ENCODE data around the gene CLDN16. TPM values are rescaled to one million over a fixed set of nuclear protein-coding genes. Genes with fewer than 3 reads are reported as not detected.

Gene CLDN16
- total and polyA plus RNA-seq, 2 of the 4 experiments (the other 2 are of a cell fraction): under 0.01 to 0.09 TPM

- no peak for TF ChIP-seq MAZ (IDR thresholded peaks at IDR 0.05; ENCODE audit: borderline replicate concordance, low read depth, low read length)
- TF ChIP-seq FOS (IDR thresholded peaks at IDR 0.05; ENCODE audit: low read depth, low read length): no peak
- TF ChIP-seq RCOR1 (IDR thresholded peaks at IDR 0.05; ENCODE audit: insufficient replicate concordance, low read length): no peak
- TF ChIP-seq CTCF (conservative IDR thresholded peaks at IDR 0.05; ENCODE audit: low read depth, low read length): no peak
- H3K56ac ChIP-seq (ENCODE audit: extremely low read depth, insufficient read depth, low read length): no peak overlapping the region
- H3K4me1 ChIP-seq (ENCODE audit: control insufficient read depth, insufficient read depth, low read length): peaks cover 3% of the 10 kb centered on the region
- H3K36me3 ChIP-seq (ENCODE audit: control insufficient read depth, insufficient read depth, low read length): no peaks in the 10 kb centered on the region
- 0 out of 4 replicates have a peak overlapping the region, but pooled peaks of 1 of the 2 experiments have one; percentile 50 for H4K8ac ChIP-seq (ENCODE audit: low read depth in 2 of 2, low read length in 2 of 2)
- H3K79me1 ChIP-seq (ENCODE audit: low read depth in 1 of 2, low read length in 2 of 2): no peaks in the 10 kb centered on the region
- no TSS peak for BruUV-seq (replicated peaks)
- no peak overlapping the region for H2AK9ac ChIP-seq (replicated peaks; ENCODE audit: low read depth, low read length, poor library complexity)
- in situ Hi-C loops (cut with MboI; ENCODE audit: low sequenced_read_pairs): no loop called here
- no peak overlapping the region for H3K4me3 ChIP-seq (ENCODE audit: insufficient read depth, low read depth, low read length)
- no peak overlapping the region for H2AK5ac ChIP-seq (ENCODE audit: low read depth, low read length)
- no peak overlapping the region for H3K4me2 ChIP-seq (ENCODE audit: low read depth, low read length)
- no peak overlapping the region for H3K9ac ChIP-seq (ENCODE audit: low read depth, low read length)
- ATAC-seq (ENCODE audit: low read depth) (no peak), DNase-seq (no peak)
- H3K27me3 ChIP-seq (ENCODE audit: control insufficient read depth, insufficient read depth, low read length): no peaks in the 10 kb centered on the region
- H4K20me1 ChIP-seq (ENCODE audit: insufficient read depth, low read length): no peaks in the 10 kb centered on the region
- CTCF ChIA-PET: interaction anchor here (0.6 to 2.3 kb wide), 2 partner anchors 407 to 443 kb away, joined by 3 to 8 read pairs; no protein-coding TSS in a partner anchor
- WGBS, 2 experiments (ENCODE audit: extremely low coverage in 2 of 2, insufficient read length in 1 of 2): 90% methylated on average over 4 of the region's 8 CpGs; no CpG with 5 or more reads in 1 of the 2 experiments
- H3K18ac ChIP-seq (ENCODE audit: low read depth, low read length): no peak overlapping the region
- no peak overlapping the region for H4K5ac ChIP-seq (ENCODE audit: low read depth, low read length)
- H2BK120ac ChIP-seq (ENCODE audit: low read depth, low read length): no peak overlapping the region
- no peak overlapping the region for H2BK5ac ChIP-seq (ENCODE audit: low read depth, low read length, poor library complexity, severe bottlenecking)
- H3K9me3 ChIP-seq (ENCODE audit: control insufficient read depth, insufficient read depth, low read length): no peaks in the 10 kb centered on the region
- no peak overlapping the region for H4K91ac ChIP-seq (ENCODE audit: insufficient read depth, low read depth, low read length)
- H3K23ac ChIP-seq (ENCODE audit: low read depth, low read length): no peak overlapping the region
- no peak overlapping the region for H2AFZ ChIP-seq (replicated peaks; ENCODE audit: low read length, poor library complexity)
- dilution Hi-C loops (cut with HindIII; ENCODE audit: low sequenced_read_pairs, unreplicated experiment): no loop called here
- H3K4ac ChIP-seq (ENCODE audit: low read depth, low read length): no peak overlapping the region; the same call in 1 of the 2 replicates
- no peaks in the 10 kb centered on the region for H3K9me1 ChIP-seq (ENCODE audit: insufficient read depth, low read length)
- no peak overlapping the region for H3K27ac ChIP-seq (ENCODE audit: insufficient read depth, low read length)
- peak overlapping the region; percentile 36; the same call in 1 of the 3 replicates for H2BK15ac ChIP-seq (ENCODE audit: low read depth, low read length)
- H3K14ac ChIP-seq (replicated peaks; ENCODE audit: low read depth, low read length): no peak overlapping the region
- intact Hi-C loops (cut with micrococcal nuclease): no loop called here
- POLR2A ChIA-PET (ENCODE audit: unreplicated experiment): no interaction called here
- no peak overlapping the region for H2BK20ac ChIP-seq (ENCODE audit: low read depth, low read length)
Observed at GRCh38 chr3:190404715-190405114, 16.8 kb downstream of the CLDN16 start.
